Esophagus squamous epithelium (tissue), 5 donors: ENCODE results near the gene KRT27. TPM values are rescaled to one million over a fixed set of nuclear protein-coding genes. Genes with fewer than 3 reads are reported as not detected.

Experiments
- DNase-seq: peaks from one replicate; lab custom pipeline; 2025; lab: John Stamatoyannopoulos, UW
- H3K27ac ChIP-seq, 4 donors: fragments of 200-600 bp; sonication (generic); one replicate each; pipeline ENCODE4 v1.5.1; 2016 to 2019; ENCODE audit warnings: mild to moderate bottlenecking in 1 of 4
- H3K27me3 ChIP-seq, 4 donors: fragments of 200-600 bp; sonication (generic); 1 replicate in 3 of 4; 2 replicates in 1 of 4; pipeline versions ENCODE4 v1.5.1 to v1.6.0; 2017 to 2021; ENCODE audit warnings: antibody characterized with exemption in 1 of 4
- H3K36me3 ChIP-seq, 3 donors: fragments of 200-600 bp; sonication (generic); one replicate each; pipeline ENCODE4 v1.5.1; 2016 to 2019
- H3K4me1 ChIP-seq, 3 donors: fragments of 200-600 bp; sonication (generic); one replicate each; pipeline ENCODE4 v1.5.1; 2017 to 2019
- H3K4me3 ChIP-seq, 4 donors: fragments of 200-600 bp; sonication (generic); 1 replicate in 3 of 4; 2 replicates in 1 of 4; pipeline ENCODE4 v1.5.1; 2016 to 2019; ENCODE audit warnings: mild to moderate bottlenecking in 2 of 4, moderate library complexity in 1 of 4
- H3K9me3 ChIP-seq, 3 donors: fragments of 200-600 bp; sonication (generic); one replicate each; pipeline ENCODE4 v1.5.1; 2016 to 2019
- CTCF ChIP-seq, 6 experiments: fragments of 450-650 bp in 4 of 6; fragments of 200-600 bp in 2 of 6; sonication (generic) in 2 of 6; IDR thresholded peaks; one replicate each; pipeline ENCODE4 v1.5.1; 2016 to 2019; ENCODE audit warnings: antibody characterized with exemption in 6 of 6, mild to moderate bottlenecking in 4 of 6, moderate library complexity in 4 of 6
- POLR2A ChIP-seq, 4 donors: fragments of 450-650 bp; IDR thresholded peaks; one replicate each; pipeline ENCODE4 v1.6.1; 2017; ENCODE audit warnings: antibody characterized with exemption in 4 of 4, mild to moderate bottlenecking in 4 of 4, moderate library complexity in 3 of 4
- WGBS, 2 donors: methylation state at CpG; one replicate each; pipeline ENCODE4 v1.1.5; 2018; 5-methylcytosine and 5-hydroxymethylcytosine counted together
- intact Hi-C: fragments of 100-400 bp; cut with DNase I; formaldehyde crosslinking; loops from one replicate; pipeline ENCODE4 v1.15.0; 2022
- total RNA-seq, 4 donors: library from RNA; depleted of rRNA; stranded (reverse); fragments of >200 nt; gene quantifications; one replicate each; pipeline ENCODE4 v1.1.0, GENCODE V29; 2016
- donor health status: DM: yes; HTN: yes; CAD: no.

Gene KRT27
- total RNA-seq, 4 donors from 2014 or later: not detected

GRCh38 chr17:40778461-40778860 is 3.9 kb downstream of the KRT27 start:
- DNase-seq: no peak

DNA sequence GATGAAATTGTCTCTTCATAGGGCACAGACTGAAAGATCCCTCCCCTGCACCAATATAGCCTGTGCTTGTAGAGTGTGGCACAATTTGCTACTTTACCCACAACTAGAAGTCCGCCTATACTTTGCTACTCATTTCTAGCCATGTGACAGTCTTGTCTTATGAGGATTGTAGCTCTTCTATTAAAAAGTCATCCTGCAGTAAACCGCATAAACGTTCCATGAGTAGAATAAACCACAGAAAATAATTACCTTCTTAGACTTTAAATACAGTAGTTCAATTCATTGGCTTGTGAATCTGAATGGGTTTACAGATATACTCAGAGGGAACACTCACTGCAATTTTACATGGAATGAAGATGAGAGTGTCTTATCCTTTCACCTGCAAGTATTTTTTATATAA is 4.4 kb downstream of the KRT27 start:
- WGBS, 2 donors: 82 to 94% methylated on average over 3 of the region's 3 CpGs
- peaks cover 0 to 78% (median 0%) of the 10 kb centered on the region in 4 donors for H3K27me3 ChIP-seq
- no peaks in the 10 kb centered on the region for H3K36me3 ChIP-seq
- intact Hi-C loops: no loop called here
- H3K4me3 ChIP-seq: no peak overlapping the region
- no peak for DNase-seq
- no peaks in the 10 kb centered on the region for H3K9me3 ChIP-seq
- TF ChIP-seq CTCF (IDR thresholded peaks at IDR 0.05) (no peak), POLR2A (IDR thresholded peaks at IDR 0.05) (no peak)
- H3K4me1 ChIP-seq: peaks cover 0 to 7% (median 0%) of the 10 kb centered on the region in 3 donors
- no peak overlapping the region for H3K27ac ChIP-seq

More at GRCh38 chr17:40778461-40778860, 3.9 kb downstream of the KRT27 start:
- Histone ChIP-seq H3K36me3 (no peaks in the 10 kb centered on the region), H3K27ac (no peak overlapping the region), H3K4me1 (peaks cover 0 to 7% (median 0%) of the 10 kb centered on the region in 3 donors), H3K27me3 (peaks cover 0 to 75% (median 0%) of the 10 kb centered on the region in 4 donors), H3K4me3 (no peak overlapping the region), H3K9me3 (no peaks in the 10 kb centered on the region)
- intact Hi-C loops: no loop called here
- 19 to 43% methylated on average over 5 of the region's 5 CpGs for WGBS, 2 donors
- TF ChIP-seq POLR2A (IDR thresholded peaks at IDR 0.05): no peak
- no peak for TF ChIP-seq CTCF (IDR thresholded peaks at IDR 0.05)

DNA sequence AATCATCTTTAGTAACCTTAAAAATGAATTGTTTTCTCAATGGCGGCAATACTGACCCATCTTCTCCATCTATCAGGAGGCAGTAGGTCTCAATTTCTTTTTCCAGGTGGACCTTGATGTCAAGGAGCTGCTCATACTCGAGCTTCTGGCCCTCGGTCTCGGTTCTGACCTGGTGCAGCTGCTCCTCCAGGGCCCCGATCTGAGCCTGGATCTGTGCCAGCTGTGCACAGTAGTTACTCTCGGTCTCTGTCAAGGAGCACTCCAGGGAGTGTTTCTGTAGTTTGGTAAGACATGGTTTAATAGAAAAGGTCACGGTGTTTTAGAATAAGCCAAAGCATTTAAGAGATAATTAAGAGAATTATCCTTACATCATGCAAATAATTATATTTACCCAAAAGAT is 4.9 kb downstream of the KRT27 start:
- Histone ChIP-seq H3K27me3 (peaks cover 0 to 80% (median 0%) of the 10 kb centered on the region in 4 donors), H3K9me3 (no peaks in the 10 kb centered on the region), H3K27ac (no peak overlapping the region), H3K36me3 (no peaks in the 10 kb centered on the region), H3K4me3 (no peak overlapping the region), H3K4me1 (peaks cover 0 to 7% (median 0%) of the 10 kb centered on the region in 3 donors)
- TF ChIP-seq POLR2A (IDR thresholded peaks at IDR 0.05) (no peak), CTCF (IDR thresholded peaks at IDR 0.05) (no peak)
- WGBS, 2 donors: 73 to 81% methylated on average over 6 to 7 of the region's 7 CpGs
- intact Hi-C loops: no loop called here
- no peak for DNase-seq

DNA sequence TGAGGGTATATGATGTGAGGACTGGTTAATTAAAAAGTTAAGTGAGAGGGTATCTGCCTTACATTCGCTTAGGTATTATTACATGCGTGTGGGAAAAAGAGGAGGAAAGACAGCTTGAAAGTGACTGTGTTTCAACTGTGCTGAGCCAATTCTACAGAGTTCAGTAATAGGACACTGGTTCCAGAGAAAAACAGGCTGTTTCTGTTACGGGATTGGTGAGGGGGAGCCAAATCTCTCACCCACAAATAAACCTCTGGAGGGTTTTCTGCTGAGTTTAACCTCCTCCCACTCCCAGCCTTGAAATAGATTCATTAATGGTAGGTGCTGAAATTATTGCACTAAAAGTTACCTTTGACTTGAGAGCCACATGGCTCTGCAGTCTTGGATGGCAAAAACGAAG is 6.4 kb downstream of the KRT27 start:
- no peaks in the 10 kb centered on the region for H3K36me3 ChIP-seq
- DNase-seq: no peak
- intact Hi-C loops: no loop called here
- no peak overlapping the region for H3K27ac ChIP-seq
- H3K9me3 ChIP-seq: no peaks in the 10 kb centered on the region
- H3K27me3 ChIP-seq: peaks cover 0 to 86% (median 0%) of the 10 kb centered on the region in 4 donors
- no peak overlapping the region for H3K4me3 ChIP-seq
- peaks cover 0 to 7% (median 0%) of the 10 kb centered on the region in 3 donors for H3K4me1 ChIP-seq
- TF ChIP-seq POLR2A (IDR thresholded peaks at IDR 0.05) (no peak), CTCF (IDR thresholded peaks at IDR 0.05) (no peak)
- WGBS, 2 donors: 66 to 87% methylated on average over 4 of the region's 4 CpGs

DNA sequence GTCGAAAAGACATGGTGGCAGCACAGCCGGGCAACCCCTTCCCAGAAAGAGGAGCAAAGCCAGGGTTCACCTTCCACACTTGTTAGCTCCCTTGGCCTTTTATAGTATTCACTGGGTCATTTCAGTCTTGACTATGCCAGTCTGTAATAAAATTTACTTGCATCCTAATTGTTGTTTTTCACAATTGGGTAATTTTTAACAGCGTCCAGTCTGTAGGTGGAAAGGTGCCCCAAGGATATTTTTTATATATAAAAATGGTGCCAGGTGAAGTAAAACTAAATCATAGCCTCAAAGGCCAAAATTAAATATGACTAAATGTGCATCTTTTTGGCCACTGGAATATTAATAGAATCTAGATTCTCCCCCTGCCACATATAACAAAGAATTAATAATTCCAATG is 10.2 kb downstream of the KRT27 start, which contains the start of gene KRT26:
KRT26 (minus strand) TSS at position 101 of the 400 bp plus-strand sequence; CDS start at position 13, 88 bp downstream.
- Histone ChIP-seq H3K27ac (no peak within 1 kb of the TSS), H3K4me1 (no peaks in the 10 kb centered on the region), H3K4me3 (no peak within 1 kb of the TSS), H3K36me3 (no peaks in the 10 kb centered on the region), H3K9me3 (no peaks in the 10 kb centered on the region), H3K27me3 (peaks cover 0 to 60% (median 0%) of the 10 kb centered on the region in 4 donors)
- TF ChIP-seq CTCF (IDR thresholded peaks at IDR 0.05) (no peak), POLR2A (IDR thresholded peaks at IDR 0.05) (no peak)
- no peak for DNase-seq
- intact Hi-C loops: no loop called here
- WGBS, 2 donors: 73 to 80% methylated on average over 3 of the region's 3 CpGs
